Neural progenitor cell (in vitro differentiated cells): ENCODE results near the gene KATNBL1. TPM values are rescaled to one million over a fixed set of nuclear protein-coding genes. Genes with fewer than 3 reads are reported as not detected.
"Not testable (repeated sequence)": the region's sequence is repeated elsewhere in the genome, so short reads cannot be mapped to it uniquely, and the experiment has no call there.

ENCODE experiments used
- DNase-seq: peaks from one replicate; pipeline ENCODE4 v3.0.0-alpha.2; 2016; ENCODE audit warnings: low spot score
- H2AFZ ChIP-seq: fragments of 200-600 bp; sonication (generic); replicated peaks from 2 replicates; pipeline ENCODE4 v1.6.1; 2016; ENCODE audit warnings: antibody characterized with exemption
- H3F3A ChIP-seq: fragments of 200-600 bp; sonication (generic); 2 replicates; pipeline ENCODE4 v1.6.1; 2016; ENCODE audit warnings: antibody characterized with exemption, low read depth
- H3K27ac ChIP-seq: fragments of 200-600 bp; sonication (generic); 2 replicates; pipeline ENCODE4 v1.5.1; 2016; ENCODE audit warnings: mild to moderate bottlenecking
- H3K27me3 ChIP-seq: fragments of 200-600 bp; sonication (generic); 2 replicates; pipeline ENCODE4 v1.6.1; 2016; ENCODE audit warnings: mild to moderate bottlenecking, moderate library complexity
- H3K36me3 ChIP-seq: fragments of 200-600 bp; sonication (generic); 2 replicates; pipeline ENCODE4 v1.5.1; 2016
- H3K4me1 ChIP-seq: fragments of 200-600 bp; sonication (generic); 2 replicates; pipeline ENCODE4 v1.6.1; 2016; ENCODE audit warnings: mixed run types
- H3K4me2 ChIP-seq: fragments of 200-600 bp; sonication (generic); 2 replicates; pipeline ENCODE4 v1.6.1; 2016
- H3K4me3 ChIP-seq: fragments of 200-600 bp; sonication (generic); 2 replicates; pipeline ENCODE4 v1.5.1; 2016
- H3K79me2 ChIP-seq: fragments of 200-600 bp; sonication (generic); 2 replicates; pipeline ENCODE4 v1.6.1; 2016; ENCODE audit warnings: low read depth
- H3K9ac ChIP-seq: fragments of 200-600 bp; sonication (generic); 2 replicates; pipeline ENCODE4 v1.6.1; 2016
- H3K9me3 ChIP-seq: fragments of 200-600 bp; sonication (generic); 2 replicates; pipeline ENCODE4 v1.5.1; 2016; ENCODE audit warnings: low read depth
- H4K20me1 ChIP-seq: fragments of 200-600 bp; sonication (generic); 2 replicates; pipeline ENCODE4 v1.6.1; 2016; ENCODE audit warnings: low read depth
- H3K27ac Mint-ChIP-seq: 3 replicates; pipeline ENCODE4 v1.8.0; 2021; ENCODE audit warnings: mixed read lengths
- H3K27me3 Mint-ChIP-seq: 2 replicates; pipeline ENCODE4 v1.8.0; 2022; ENCODE audit warnings: low read depth, mild to moderate bottlenecking, inconsistent platforms, moderate library complexity, mixed read lengths; ENCODE audit not compliant: insufficient read depth
- H3K36me3 Mint-ChIP-seq: 3 replicates; pipeline ENCODE4 v1.8.0; 2021; ENCODE audit warnings: mixed read lengths
- H3K4me1 Mint-ChIP-seq: 3 replicates; pipeline ENCODE4 v1.8.0; 2021; ENCODE audit warnings: mixed read lengths
- H3K4me3 Mint-ChIP-seq: 3 replicates; pipeline ENCODE4 v1.8.0; 2021; ENCODE audit warnings: mild to moderate bottlenecking, moderate library complexity, mixed read lengths
- H3K9me3 Mint-ChIP-seq: 3 replicates; pipeline ENCODE4 v1.8.0; 2020; ENCODE audit warnings: mixed read lengths
- CTCF ChIP-seq: fragments of 200-600 bp; sonication (generic); IDR thresholded peaks from 2 replicates; pipeline ENCODE4 v1.5.1; 2017; ENCODE audit warnings: antibody characterized with exemption, mild to moderate bottlenecking
- EZH2 ChIP-seq: fragments of 200-600 bp; sonication (generic); IDR thresholded peaks from 2 replicates; pipeline ENCODE4 v1.6.1; 2017; ENCODE audit warnings: antibody characterized with exemption, mild to moderate bottlenecking, moderate library complexity
- EZH2phosphoT487 ChIP-seq: fragments of 200-600 bp; sonication (generic); IDR thresholded peaks from 2 replicates; pipeline ENCODE4 v1.6.1; 2017; ENCODE audit warnings: antibody characterized with exemption
- total RNA-seq: library from RNA; depleted of rRNA; stranded (reverse); fragments of >200 nt; gene quantifications from 2 replicates; pipeline ENCODE4 v1.2.3, GENCODE V29; 2015; ENCODE audit warnings: low replicate concordance

The KATNBL1 gene
- total RNA-seq, 1 donor from 2014 or later: 178 TPM

- Histone ChIP-seq H3K79me2 (no peaks in the 10 kb centered on the region), H3K27me3 (no peaks in the 10 kb centered on the region), H4K20me1 (no peaks in the 10 kb centered on the region), H3F3A (no peaks in the 10 kb centered on the region), H3K27ac (no peak overlapping the region), H3K36me3 (no peaks in the 10 kb centered on the region), H3K4me1 (no peaks in the 10 kb centered on the region), H3K4me2 (no peak overlapping the region), H3K4me3 (no peak overlapping the region), H3K9me3 (no peaks in the 10 kb centered on the region), H2AFZ (no peak overlapping the region), H3K9ac (no peak overlapping the region)
- no peak for DNase-seq
- Mint-ChIP-seq H3K27me3 (peaks cover 2% of the 10 kb centered on the region), H3K36me3 (no peaks in the 10 kb centered on the region), H3K4me3 (no peak overlapping the region), H3K9me3 (no peaks in the 10 kb centered on the region), H3K27ac (no peak overlapping the region), H3K4me1 (no peaks in the 10 kb centered on the region)
- no peak for TF ChIP-seq EZH2
Observed at GRCh38 chr15:34125945-34126344, 84.0 kb downstream of the KATNBL1 start.

DNA sequence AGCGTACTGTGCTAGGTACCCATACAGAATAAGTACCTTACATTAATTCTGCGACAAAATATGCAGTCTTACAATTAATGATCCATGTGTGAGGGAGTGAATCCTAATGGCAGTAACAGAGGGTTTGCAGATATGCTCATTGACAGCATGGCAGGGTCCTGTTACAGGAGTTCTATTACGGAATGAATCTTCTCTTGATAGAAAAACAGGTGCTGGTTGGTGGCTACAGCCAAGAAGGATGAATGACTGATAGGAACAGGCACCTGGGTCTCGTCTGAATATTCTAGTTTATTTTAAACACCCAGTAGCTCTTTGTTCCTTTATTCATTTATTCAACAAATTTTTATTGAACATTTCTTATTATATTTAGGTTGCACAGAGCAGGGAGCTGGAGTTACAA, 85.2 kb downstream of the KATNBL1 start:
- Histone ChIP-seq H3K4me2 (no peak overlapping the region), H3K27ac (no peak overlapping the region), H4K20me1 (no peaks in the 10 kb centered on the region), H3K4me3 (no peak overlapping the region), H3K36me3 (no peaks in the 10 kb centered on the region), H2AFZ (no peak overlapping the region), H3F3A (no peaks in the 10 kb centered on the region), H3K9me3 (no peaks in the 10 kb centered on the region), H3K27me3 (no peaks in the 10 kb centered on the region), H3K9ac (no peak overlapping the region), H3K4me1 (no peaks in the 10 kb centered on the region), H3K79me2 (no peaks in the 10 kb centered on the region)
- Mint-ChIP-seq H3K4me1 (no peaks in the 10 kb centered on the region), H3K4me3 (no peak overlapping the region), H3K27ac (no peak overlapping the region), H3K36me3 (no peaks in the 10 kb centered on the region), H3K9me3 (no peaks in the 10 kb centered on the region), H3K27me3 (peaks cover 4% of the 10 kb centered on the region)
- TF ChIP-seq CTCF (no peak), EZH2 (no peak), EZH2phosphoT487 (no peak)
- DNase-seq: no peak

- Histone ChIP-seq H3K79me2 (no peaks in the 10 kb centered on the region), H2AFZ (no peak overlapping the region), H3K4me1 (no peaks in the 10 kb centered on the region), H4K20me1 (no peaks in the 10 kb centered on the region), H3K9ac (no peak overlapping the region), H3K9me3 (no peaks in the 10 kb centered on the region), H3K4me2 (no peak overlapping the region), H3K27ac (no peak overlapping the region), H3F3A (no peaks in the 10 kb centered on the region), H3K4me3 (no peak overlapping the region), H3K36me3 (no peaks in the 10 kb centered on the region), H3K27me3 (no peaks in the 10 kb centered on the region)
- Mint-ChIP-seq H3K4me3 (no peak overlapping the region), H3K36me3 (no peaks in the 10 kb centered on the region), H3K27ac (no peak overlapping the region), H3K4me1 (no peaks in the 10 kb centered on the region), H3K27me3 (peaks cover 5% of the 10 kb centered on the region), H3K9me3 (no peaks in the 10 kb centered on the region)
- TF ChIP-seq EZH2 (no peak), CTCF (no peak), EZH2phosphoT487 (no peak)
- DNase-seq: no peak
Observed at GRCh38 chr15:34122771-34123183, 87.1 kb downstream of the KATNBL1 start.

DNA sequence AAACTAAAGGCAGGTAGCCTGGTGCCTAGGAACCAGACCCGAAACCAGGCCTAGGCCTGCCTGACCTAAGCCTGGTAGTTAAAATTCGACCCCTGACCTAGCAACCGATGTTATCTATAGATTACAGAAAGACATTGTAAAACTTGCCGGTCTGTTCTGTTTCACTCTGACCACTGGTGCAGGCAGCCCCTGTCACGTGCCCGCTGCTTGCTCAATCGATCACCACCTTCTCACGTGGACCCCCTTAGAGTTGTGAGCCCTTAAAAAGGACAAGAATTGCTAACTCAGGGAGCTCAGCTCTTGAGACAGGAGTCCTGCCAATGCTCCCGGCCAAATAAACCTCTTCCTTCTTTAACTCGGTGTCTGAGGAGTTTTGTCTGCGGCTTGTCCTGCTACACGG, 88.1 kb downstream of the KATNBL1 start:
- not testable (repeated sequence) for H2AFZ ChIP-seq, H4K20me1 ChIP-seq, H3K4me3 ChIP-seq, H3K27me3 ChIP-seq, H3K4me1 Mint-ChIP-seq, H3K4me1 ChIP-seq, H3K9me3 ChIP-seq, H3K36me3 Mint-ChIP-seq, H3K4me3 Mint-ChIP-seq, H3K79me2 ChIP-seq, H3K36me3 ChIP-seq, DNase-seq, H3K9me3 Mint-ChIP-seq, H3F3A ChIP-seq, H3K9ac ChIP-seq, H3K27ac ChIP-seq, H3K27ac Mint-ChIP-seq, H3K4me2 ChIP-seq, H3K27me3 Mint-ChIP-seq

DNA sequence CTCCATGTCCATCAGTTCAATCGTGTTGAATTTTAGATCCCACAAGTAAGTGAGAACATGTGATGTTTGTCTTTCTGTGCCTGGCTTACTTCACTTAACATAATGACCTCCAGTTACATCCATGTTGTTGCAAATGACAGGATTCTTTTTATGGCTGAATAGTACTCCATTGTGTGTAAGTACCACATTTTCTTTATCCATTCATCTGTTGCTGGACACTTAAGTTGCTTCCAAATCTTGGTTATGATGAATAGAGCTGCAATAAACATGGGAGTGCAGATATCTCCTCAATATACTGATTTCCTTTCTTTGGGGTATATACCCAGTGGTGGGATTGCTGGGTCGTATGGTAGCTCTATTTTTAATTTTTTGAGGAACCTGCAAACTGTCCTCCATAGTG, 89.5 kb downstream of the KATNBL1 start:
- not testable (repeated sequence) for H3K9me3 Mint-ChIP-seq, H3K27me3 Mint-ChIP-seq, H3K4me2 ChIP-seq, H3K9me3 ChIP-seq, H3K4me1 ChIP-seq, DNase-seq, H3F3A ChIP-seq, H3K9ac ChIP-seq, H4K20me1 ChIP-seq, H3K4me1 Mint-ChIP-seq, H3K27ac Mint-ChIP-seq, H3K36me3 ChIP-seq, H3K36me3 Mint-ChIP-seq, H3K4me3 ChIP-seq, H3K4me3 Mint-ChIP-seq, H3K27ac ChIP-seq, H2AFZ ChIP-seq, H3K27me3 ChIP-seq, H3K79me2 ChIP-seq
